Liver (tissue), 9 donors: Measurements from ENCODE around the gene OLIG2. TPM values are rescaled to one million over a fixed set of nuclear protein-coding genes. Genes with fewer than 3 reads are reported as not detected.

Experiments used
- DNase-seq: peaks from one replicate; pipeline ENCODE4 v3.0.0-alpha.2; 2017; ENCODE audit warnings: low spot score
- H3K27ac ChIP-seq, 2 donors: one replicate each; pipeline ENCODE4 v1.7.0; 2013; ENCODE audit warnings: inconsistent platforms in 2 of 2, low read length in 2 of 2, control low read depth in 1 of 2, low read depth in 1 of 2, mild to moderate bottlenecking in 1 of 2
- H3K27me3 ChIP-seq, 4 donors: one replicate each; pipeline versions ENCODE4 v1.6.1 to v1.7.0; 2013; ENCODE audit warnings: low read length in 3 of 4, inconsistent platforms in 1 of 4, mild to moderate bottlenecking in 1 of 4, moderate library complexity in 1 of 4; ENCODE audit not compliant: control insufficient read depth in 4 of 4, insufficient read depth in 4 of 4
- H3K36me3 ChIP-seq, 4 donors: one replicate each; pipeline versions ENCODE4 v1.6.1 to v1.7.0; 2013; ENCODE audit warnings: low read length in 3 of 4, mild to moderate bottlenecking in 3 of 4, low read depth in 1 of 4, moderate library complexity in 1 of 4; ENCODE audit not compliant: control insufficient read depth in 4 of 4, insufficient read depth in 3 of 4
- H3K4me1 ChIP-seq, 4 donors: one replicate each; pipeline versions ENCODE4 v1.6.1 to v1.7.0; 2013; ENCODE audit warnings: low read length in 3 of 4, mild to moderate bottlenecking in 3 of 4, moderate library complexity in 1 of 4; ENCODE audit not compliant: control insufficient read depth in 4 of 4, insufficient read depth in 4 of 4
- H3K4me3 ChIP-seq, 3 donors: one replicate each; pipeline versions ENCODE4 v1.6.1 to v1.7.0; 2013; ENCODE audit warnings: low read length in 3 of 3, control low read depth in 1 of 3, low read depth in 1 of 3, mild to moderate bottlenecking in 1 of 3
- H3K9ac ChIP-seq, 2 donors: one replicate each; pipeline ENCODE4 v1.7.0; 2013; ENCODE audit warnings: low read length in 2 of 2, mild to moderate bottlenecking in 2 of 2, moderate library complexity in 2 of 2, control low read depth in 1 of 2, low read depth in 1 of 2
- H3K9me3 ChIP-seq, 4 donors: one replicate each; pipeline versions ENCODE4 v1.6.1 to v1.7.0; 2013; ENCODE audit warnings: low read length in 3 of 4; ENCODE audit not compliant: control insufficient read depth in 4 of 4
- CTCF ChIP-seq: fragments of 150-350 bp; IDR thresholded peaks from 2 replicates; pipeline ENCODE4 v1.5.1; 2017; ENCODE audit warnings: improper control_type of control experiment, low read depth, low read length; ENCODE audit not compliant: missing input control
- FOXA1 ChIP-seq: IDR thresholded peaks from 2 replicates; pipeline ENCODE4 v1.6.1; 2016; ENCODE audit warnings: antibody characterized with exemption
- GABPA ChIP-seq, 2 donors: IDR thresholded peaks in 1 of 2; conservative IDR thresholded peaks in 1 of 2; 2 replicates each; pipeline ENCODE4 v1.6.1; 2016; ENCODE audit warnings: antibody characterized with exemption in 2 of 2, mild to moderate bottlenecking in 1 of 2, moderate library complexity in 1 of 2
- HNF4A ChIP-seq, 2 donors: conservative IDR thresholded peaks; 2 replicates each; pipeline ENCODE4 v1.6.1; 2016; ENCODE audit warnings: antibody characterized with exemption in 2 of 2, mild to moderate bottlenecking in 2 of 2
- HNF4G ChIP-seq: IDR thresholded peaks from 2 replicates; pipeline ENCODE4 v1.6.1; 2016; ENCODE audit warnings: antibody characterized with exemption
- JUND ChIP-seq, 2 donors: IDR thresholded peaks; 2 replicates each; pipeline ENCODE4 v1.6.1; 2016; ENCODE audit warnings: antibody characterized with exemption in 2 of 2
- MAX ChIP-seq: IDR thresholded peaks from 2 replicates; pipeline ENCODE4 v1.6.1; 2016; ENCODE audit warnings: antibody characterized with exemption
- RAD21 ChIP-seq, 2 donors: IDR thresholded peaks; 2 replicates each; pipeline ENCODE4 v1.6.1; 2016; ENCODE audit warnings: antibody characterized with exemption in 2 of 2, mild to moderate bottlenecking in 2 of 2
- REST ChIP-seq: IDR thresholded peaks from 2 replicates; pipeline ENCODE4 v1.6.1; 2016; ENCODE audit warnings: antibody characterized with exemption, mild to moderate bottlenecking
- SP1 ChIP-seq: IDR thresholded peaks from 2 replicates; pipeline ENCODE4 v1.6.1; 2018; ENCODE audit warnings: antibody characterized with exemption, mild to moderate bottlenecking
- TAF1 ChIP-seq: conservative IDR thresholded peaks from 2 replicates; pipeline ENCODE4 v1.6.1; 2016; ENCODE audit warnings: antibody characterized with exemption, mild to moderate bottlenecking
- YY1 ChIP-seq: IDR thresholded peaks from 2 replicates; pipeline ENCODE4 v1.6.1; 2016; ENCODE audit warnings: antibody characterized with exemption, mild to moderate bottlenecking
- WGBS: extraction: QIAGEN DNeasy Blood & Tissue Kit; methylation state at CpG from one replicate; pipeline ENCODE4 v1.1.7; 2013; 5-methylcytosine and 5-hydroxymethylcytosine counted together
- polyA plus RNA-seq, 2 donors: library from polyadenylated mRNA; stranded (reverse) in 1 of 2; unstranded in 1 of 2; fragments of 200-250 nt in 1 of 2; fragments of >200 nt in 1 of 2; fragmentation: Nextera tagmentation in 1 of 2; extraction: Ambion mirVana in 1 of 2; gene quantifications; one replicate each; pipeline versions ENCODE4 v1.2.1 to v1.2.3, GENCODE V29; 2013 to 2015
- total RNA-seq, 2 donors: library from RNA; depleted of rRNA; stranded (reverse); fragments of >200 nt; gene quantifications; one replicate each; pipeline ENCODE4 v1.2.3, GENCODE V29; 2014
- donor health status: healthy.
- donor health status: healthy.
- donor health status: healthy.
- donor health status: healthy.
- donor health status: healthy.

The OLIG2 gene
- total and polyA plus RNA-seq, 4 donors = not detected

GRCh38 chr21:33022828-33023573 lies 2.7 kb upstream of the OLIG2 start:
- WGBS = 4% methylated on average over 52 of the region's 52 CpGs
- Histone ChIP-seq H3K9ac (no peak overlapping the region), H3K9me3 (peaks cover 0 to 2% (median 0%) of the 10 kb centered on the region in 4 donors), H3K4me3 (no peak overlapping the region), H3K4me1 (peaks cover 9 to 31% (median 20%) of the 10 kb centered on the region in 4 donors), H3K36me3 (no peaks in the 10 kb centered on the region), H3K27me3 (peaks cover 13 to 24% (median 18%) of the 10 kb centered on the region in 4 donors), H3K27ac (no peak overlapping the region)
- TF ChIP-seq JUND (IDR thresholded peaks at IDR 0.05) = no peak
- DNase-seq = no peak

GRCh38 chr21:33023574-33024200 lies 2.0 kb upstream of the OLIG2 start:
- DNase-seq = no peak
- H3K36me3 ChIP-seq = no peaks in the 10 kb centered on the region
- no peak overlapping the region for H3K27ac ChIP-seq
- TF ChIP-seq RAD21 (IDR thresholded peaks at IDR 0.05) (no peak), FOXA1 (no peak), SP1 (no peak), JUND (IDR thresholded peaks at IDR 0.05) (no peak), YY1 (no peak), GABPA (IDR thresholded peaks at IDR 0.05 in 1 of 2, conservative IDR thresholded peaks at IDR 0.05 in 1 of 2) (no peak), CTCF (no peak), REST (no peak), MAX (no peak), TAF1 (no peak), HNF4G (no peak), HNF4A (conservative IDR thresholded peaks at IDR 0.05) (no peak)
- H3K9ac ChIP-seq = no peak overlapping the region
- peaks cover 13 to 28% (median 18%) of the 10 kb centered on the region in 4 donors for H3K27me3 ChIP-seq
- peaks cover 9 to 36% (median 20%) of the 10 kb centered on the region in 4 donors for H3K4me1 ChIP-seq
- WGBS = 5% methylated on average over 49 of the region's 49 CpGs
- H3K9me3 ChIP-seq = peaks cover 0 to 2% (median 0%) of the 10 kb centered on the region in 4 donors
- no peak overlapping the region for H3K4me3 ChIP-seq
